Fibroblast of skin of scalp (primary cell): Measurements from ENCODE around the gene POLR3A.

Experiments
- DNase-seq: peaks from one replicate; pipeline ENCODE4 v3.0.0-alpha.2; 2013

The POLR3A gene

DNA sequence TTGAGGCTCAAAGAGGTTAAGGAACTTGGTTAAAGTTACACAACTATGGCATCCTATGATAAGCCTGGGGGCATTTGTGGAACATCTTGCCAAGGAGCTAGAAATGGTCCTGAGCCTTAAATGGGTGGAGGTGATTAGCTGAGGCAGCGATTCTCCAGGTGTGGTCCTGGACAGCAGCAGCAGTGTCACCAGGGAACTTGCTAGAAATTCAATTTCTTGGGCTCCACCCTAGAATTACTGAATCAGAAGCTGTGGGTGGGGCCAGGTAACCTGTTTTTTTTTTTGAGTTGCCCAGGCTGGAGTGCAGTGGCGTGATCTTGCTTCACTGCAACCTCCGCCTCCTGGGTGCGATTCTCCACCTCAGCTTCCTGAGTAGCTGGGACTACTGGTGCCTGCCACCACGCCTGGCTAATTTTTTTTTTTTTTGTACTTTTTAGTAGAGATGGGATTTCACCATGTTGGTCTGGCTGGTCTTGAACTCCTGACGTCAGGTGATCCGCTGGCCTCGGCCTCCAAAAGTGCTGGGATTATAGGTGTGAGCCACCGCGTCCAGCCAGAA lies 17.5 kb upstream of the POLR3A start:
- DNase-seq, result no peak

DNA sequence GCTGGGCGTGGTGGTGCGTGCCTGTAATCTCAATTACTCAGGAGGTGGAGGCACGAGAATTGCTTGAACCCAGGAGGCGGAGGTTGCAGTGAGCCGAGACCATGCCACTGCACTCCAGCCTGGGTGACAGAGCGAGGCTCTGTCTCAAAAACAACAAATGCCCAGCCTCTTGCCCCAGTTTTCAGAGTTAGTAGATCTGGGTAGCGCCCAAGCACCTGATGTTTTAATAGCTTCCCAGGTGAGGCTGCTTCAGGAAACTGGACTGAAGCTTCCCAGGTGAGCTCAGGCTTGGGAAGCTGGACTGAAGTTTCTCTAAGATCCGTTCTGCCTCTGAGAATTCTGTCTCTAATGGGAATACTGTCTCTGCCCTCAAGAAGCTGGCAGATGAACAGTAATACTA lies 16.5 kb upstream of the POLR3A start:
- no peak for DNase-seq

DNA sequence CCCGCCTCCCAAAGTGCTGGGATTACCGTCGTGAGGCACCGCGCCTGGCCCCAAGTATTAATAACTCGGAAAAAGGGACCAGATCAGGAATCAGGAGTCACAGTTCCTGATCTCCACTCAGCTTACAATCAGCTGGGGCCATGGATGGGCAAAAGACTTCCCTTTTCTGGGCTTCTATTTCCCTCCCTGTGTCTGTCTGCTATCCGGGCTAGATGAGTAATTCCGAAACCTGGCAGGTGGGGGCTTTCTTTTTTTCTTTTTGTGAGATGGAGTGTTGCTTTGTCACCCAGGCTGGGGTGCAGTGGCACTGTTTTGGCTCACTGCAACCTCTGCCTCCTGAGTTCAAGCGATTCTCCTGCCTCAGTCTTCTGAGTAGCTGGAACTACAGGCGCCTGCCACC lies 15.9 kb upstream of the POLR3A start:
- no peak for DNase-seq

DNA sequence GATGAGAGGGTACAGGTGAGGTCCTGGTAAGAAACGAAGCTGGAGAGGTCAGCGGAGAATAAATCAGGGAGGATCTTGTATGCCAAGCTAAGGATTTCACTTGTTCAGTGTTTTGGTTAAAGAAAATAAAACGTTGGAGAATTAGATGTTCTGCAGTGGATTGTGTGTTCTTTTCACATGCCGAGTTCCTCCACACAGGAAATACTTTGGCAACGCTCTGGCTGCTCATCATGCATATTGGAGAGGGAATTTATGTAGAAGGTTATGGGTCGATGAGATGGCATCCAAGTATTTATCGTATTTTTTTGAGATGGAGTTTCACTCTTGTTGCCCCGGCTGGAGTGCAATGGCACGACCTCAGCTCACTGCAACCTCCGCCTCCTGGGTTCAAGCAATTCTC lies 15.4 kb upstream of the POLR3A start:
- peak; percentile 28 for DNase-seq

DNA sequence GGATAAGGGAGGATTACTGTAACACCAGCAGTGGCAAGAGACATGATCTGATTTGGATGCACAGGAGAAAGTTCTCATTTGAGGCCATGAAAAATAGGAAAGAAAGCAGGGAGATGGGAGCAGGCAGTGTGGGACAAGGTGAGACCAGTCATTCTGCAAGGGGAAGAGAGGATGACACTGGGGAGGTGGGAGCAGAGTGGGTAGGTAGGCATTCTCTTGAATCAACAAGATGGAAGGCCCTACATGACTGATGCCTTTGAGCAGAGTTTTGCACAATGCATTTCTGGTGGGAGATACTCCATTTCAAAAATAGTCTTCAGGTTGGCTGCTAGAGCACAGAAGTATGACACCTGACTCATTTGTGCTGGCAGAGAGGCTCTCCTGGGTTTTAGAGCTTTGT lies 14.9 kb upstream of the POLR3A start:
- no peak for DNase-seq

DNA sequence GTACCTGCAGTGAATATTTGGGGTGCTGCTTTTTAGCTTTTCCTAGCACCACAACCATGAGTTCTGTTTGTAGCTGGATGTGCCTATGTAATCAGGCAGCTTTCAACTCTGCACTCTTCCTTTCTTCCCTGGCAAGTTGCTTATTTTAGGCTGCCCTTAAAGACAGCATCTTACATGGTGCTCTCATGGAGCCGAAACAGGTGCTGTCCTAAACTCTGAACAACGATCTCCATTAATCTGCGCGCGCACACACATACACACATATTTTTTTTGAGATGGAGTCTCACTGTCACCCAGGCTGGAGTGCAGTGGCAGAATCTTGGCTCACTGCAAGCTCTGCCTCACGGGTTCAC lies 13.4 kb upstream of the POLR3A start:
- DNase-seq, result no peak

DNA sequence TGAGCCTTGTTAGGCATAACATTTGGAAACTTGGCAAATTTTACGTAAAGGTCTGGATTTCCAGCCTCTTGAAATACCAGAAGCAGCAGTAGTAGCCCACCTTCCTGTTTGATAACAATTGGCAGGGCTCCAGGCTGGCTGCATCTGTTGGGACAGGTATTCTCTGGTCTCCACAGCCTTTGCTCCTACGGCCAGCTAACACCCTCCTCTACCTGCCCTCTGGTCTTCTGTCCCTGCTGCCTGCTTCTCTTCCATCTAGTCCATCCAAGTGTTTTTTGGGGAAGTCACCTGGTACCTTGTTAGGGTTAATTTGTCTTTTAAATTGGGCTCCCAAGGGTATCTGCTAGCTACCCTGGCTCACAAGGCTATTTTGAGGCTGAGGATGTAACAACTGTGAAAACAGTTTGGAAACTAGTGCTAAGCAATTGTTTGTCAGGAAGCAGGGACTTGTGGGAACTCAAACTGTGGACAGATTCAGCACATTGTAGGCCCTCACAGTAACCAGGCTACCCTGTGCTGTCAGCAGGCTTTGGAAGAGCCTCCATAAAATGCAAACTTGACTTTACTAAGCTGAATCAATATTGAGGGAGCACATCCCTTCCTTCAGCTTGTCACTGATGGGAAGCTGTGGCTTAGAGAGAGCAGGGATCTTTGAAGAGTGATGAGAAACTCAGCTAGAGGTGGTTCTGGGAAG lies 12.9 kb upstream of the POLR3A start:
- DNase-seq, result no peak

DNA sequence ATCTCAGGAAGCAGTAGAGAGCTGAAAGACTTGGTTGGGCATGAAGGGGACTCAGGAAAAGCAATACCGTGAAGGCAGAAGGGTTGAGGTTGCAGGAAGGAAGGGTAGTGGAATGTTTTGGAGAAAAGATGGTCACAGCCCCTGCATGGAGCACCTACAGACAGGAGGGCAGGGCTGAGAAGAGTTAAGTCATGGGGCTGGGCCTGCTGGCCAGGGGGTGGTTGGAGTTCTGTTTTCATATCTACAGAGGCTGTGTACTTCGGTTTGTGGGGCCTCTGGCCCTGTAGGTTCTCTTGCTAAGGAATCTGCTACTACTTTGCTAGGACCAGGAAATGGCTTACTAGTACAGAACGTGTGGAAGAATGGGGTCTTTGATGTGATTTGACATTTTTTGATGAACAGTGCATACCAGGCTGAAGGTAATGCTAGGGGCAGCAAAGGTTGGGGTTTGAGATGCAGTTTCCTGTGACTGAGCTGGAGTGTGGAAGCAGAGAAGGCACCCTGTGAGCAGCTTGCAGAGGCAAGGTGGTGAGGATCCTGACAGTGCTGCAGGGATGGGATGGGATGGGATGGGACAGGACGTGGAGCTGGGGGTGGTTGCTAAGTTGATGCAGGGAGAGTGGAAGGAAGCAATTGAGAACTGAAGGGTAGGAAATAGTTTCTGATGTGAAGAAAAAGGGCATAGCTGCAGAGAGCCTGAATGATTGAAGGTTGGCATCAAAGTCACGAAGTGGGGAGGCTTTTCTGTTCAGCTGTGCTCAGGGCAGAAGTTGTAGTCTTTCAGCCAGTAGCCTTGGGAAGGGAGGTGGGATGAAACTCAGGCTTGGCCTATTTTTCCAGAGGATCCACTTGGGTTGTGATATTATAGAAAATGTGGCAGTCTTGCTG lies 12.1 kb upstream of the POLR3A start:
- DNase-seq, result no peak

DNA sequence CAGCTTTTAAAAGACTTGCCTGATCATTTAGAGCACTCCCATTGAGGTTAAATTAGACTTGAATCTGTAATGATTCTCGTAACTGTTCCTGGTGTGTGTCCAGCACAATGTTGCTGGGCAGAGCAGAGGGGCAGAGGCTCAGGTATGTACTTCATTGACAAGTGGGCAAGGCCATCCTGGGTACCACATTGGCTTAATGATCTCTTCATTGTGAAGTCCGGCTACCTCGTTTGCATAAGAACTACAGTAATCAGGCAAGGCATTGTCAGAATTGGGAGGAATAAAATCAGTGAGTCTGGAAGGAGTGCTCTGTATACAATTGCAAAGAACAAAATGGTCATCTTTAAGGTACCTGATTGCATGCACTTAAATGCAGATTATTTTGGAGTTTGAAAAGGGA lies 10.4 kb upstream of the POLR3A start:
- DNase-seq, result no peak

DNA sequence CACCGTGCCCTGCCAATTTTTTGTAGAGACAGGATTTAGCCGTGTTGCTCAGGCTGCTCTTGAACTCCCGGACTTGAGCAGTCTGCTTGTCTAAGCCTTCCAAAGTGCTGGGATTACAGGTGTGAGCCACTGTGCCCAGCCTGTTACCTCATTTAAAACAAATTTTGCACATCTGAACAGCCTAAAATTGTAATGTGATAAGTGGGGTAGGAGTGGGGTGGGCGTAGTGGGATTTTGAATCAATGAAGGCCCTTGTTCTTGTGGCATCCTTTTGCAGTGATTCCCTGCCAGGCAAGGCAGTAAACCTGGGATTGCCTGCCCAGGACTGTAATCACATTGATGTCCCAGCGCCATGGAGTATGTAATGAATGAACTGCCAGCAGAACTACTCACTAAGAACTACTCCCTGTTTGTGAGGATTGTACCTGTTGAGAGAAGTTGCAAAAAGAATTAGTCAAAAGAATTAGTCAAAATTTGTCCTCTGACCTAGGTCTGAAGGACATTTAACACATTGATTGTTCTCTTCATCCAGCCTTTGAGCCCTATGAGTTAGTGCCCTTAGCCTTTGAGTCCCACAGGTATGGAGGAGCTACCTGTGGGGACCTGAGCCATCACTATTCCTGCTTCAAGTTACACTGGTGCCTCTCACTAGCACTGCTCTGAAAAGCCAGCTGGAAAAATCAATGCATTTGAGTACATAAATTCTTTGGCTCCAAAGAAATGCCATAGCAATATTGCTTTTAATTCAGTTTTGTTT lies 9.7 kb upstream of the POLR3A start:
- no peak for DNase-seq

DNA sequence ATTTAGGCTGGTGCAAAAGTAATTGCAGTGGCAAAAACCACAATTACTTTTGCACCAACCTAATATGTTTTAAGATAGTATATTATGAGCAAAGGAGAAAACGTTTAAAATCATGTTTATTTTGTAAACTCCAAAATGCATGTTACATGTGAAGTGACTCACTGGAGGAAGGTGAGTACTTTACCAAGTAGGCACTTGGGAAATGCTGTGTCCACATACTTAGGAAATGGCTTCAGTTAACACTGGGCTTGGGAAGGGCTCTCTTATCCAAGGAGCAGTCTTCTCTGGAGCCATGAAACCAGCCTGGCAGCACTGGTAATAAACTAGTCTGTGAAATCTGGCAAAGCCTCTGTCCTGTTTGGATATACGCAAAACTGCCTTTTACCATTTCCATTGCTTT lies 8.8 kb upstream of the POLR3A start:
- DNase-seq, result no peak

DNA sequence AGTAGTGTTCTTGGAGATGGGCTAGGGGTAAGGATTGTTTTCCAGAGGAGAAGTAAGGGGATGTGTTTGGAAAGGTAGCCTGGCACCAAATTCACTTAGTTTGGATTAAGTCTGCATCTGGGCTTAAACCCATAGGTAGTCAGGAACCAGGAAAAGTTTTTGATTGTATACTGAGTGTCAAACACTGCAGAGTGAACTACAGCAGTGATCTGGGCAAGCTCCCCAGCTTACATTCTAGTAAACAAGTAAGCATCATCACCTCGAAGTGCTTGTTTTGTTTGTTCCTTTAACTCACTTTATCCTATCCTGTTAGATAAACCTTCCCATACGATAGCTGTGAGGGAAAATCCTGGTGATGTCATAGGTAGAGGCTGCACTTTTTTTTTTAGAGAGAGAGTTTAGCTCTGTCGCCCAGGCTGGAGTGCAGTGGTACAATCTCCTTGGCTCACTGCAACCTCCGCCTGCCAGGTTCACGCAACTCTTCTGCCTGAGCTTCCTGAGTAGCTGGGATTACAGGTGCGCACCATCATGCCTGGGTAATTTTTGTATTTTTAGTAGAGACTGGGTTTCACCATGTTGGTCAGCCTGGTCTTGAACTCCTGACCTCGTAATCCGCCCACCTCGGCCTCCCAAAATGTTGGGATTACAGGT lies 6.7 kb upstream of the POLR3A start:
- DNase-seq, result no peak

DNA sequence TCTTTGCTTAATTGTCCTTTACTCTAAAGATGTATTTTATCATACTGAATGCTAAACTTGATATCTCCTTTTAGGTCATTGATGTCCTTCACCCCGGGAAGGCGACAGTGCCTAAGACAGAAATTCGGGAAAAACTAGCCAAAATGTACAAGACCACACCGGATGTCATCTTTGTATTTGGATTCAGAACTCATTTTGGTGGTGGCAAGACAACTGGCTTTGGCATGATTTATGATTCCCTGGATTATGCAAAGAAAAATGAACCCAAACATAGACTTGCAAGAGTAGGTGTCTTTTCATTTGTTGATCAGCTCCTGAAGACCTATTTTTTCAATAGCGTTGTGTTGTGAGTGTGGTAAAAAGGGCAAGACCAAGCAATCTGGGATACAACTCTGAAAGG lies 6.1 kb upstream of the POLR3A start:
- no peak for DNase-seq

DNA sequence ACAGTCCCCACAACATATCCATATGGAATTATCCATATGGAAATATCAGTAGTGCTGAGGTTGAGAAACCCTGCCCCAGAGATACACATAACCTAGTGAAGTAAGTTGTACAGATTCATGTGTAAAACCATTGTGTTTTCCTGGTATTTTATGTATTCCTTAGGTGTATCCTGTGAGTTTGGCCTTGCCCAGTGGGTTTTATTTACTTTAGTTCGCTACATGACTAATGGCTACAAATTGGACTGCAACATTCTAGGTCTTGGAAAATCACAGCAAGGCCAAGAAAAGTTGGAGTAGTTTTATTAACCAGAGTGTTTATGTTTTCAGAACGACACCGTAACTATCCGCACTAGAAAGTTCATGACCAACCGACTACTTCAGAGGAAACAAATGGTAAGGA lies 5.7 kb upstream of the POLR3A start:
- DNase-seq, result no peak

DNA sequence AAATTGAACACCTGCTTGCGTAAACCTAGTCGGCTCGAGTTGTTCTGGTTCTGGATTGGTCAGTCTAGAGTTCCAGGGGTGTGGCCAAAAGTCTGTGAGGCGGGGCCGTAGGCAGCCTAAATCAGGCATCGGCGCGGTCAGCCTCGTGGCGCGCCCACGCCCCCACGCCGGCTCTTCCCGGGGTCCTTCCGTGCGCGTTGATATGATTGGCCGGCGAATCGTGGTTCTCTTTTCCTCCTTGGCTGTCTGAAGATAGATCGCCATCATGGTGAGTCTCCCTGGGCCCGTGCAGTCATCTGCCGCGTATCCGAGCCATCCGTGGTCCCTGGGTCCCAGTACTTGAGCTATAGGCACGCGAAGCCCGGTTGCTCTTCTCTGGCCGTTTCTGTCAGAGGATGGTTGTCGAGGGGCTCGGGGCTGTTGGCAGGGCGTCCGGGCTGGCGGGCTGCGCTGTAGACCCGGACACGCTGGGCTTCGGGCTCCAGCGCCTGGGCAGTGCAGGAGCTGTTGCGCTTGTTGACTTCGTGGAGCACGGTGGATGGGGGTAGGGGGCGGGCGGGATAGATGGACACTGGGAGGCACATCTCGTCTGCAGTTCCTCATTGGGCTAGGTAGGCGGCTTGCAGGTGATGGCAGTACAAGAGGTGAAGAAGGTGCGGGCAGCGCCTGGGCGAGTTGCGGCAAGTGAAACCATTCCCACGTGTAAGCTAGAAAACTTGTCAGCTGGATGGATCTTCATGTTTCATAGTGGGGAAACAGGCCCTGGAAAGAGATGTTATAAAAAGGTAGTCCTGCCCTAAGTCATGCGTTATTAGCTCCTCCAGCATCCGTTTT lies 4.5 kb upstream of the POLR3A start, which contains the start of gene RPS24:
RPS24 (plus strand) TSS at position 227 of the 834 bp plus-strand sequence; CDS start at position 266, 39 bp downstream.
- peak; percentile 97 for DNase-seq

DNA sequence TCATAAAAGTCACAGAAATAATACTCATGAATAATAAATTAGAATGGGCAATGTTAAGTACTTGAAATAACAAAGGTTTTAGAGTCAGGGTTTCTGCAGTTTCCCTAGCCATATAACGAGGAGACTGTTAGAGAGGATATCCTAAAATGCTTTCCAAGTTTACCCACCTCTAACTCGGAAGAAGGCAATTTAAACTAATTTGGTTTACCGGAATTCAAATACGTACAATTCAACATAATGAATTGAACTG lies 4.0 kb upstream of the POLR3A start:
- no peak for DNase-seq

DNA sequence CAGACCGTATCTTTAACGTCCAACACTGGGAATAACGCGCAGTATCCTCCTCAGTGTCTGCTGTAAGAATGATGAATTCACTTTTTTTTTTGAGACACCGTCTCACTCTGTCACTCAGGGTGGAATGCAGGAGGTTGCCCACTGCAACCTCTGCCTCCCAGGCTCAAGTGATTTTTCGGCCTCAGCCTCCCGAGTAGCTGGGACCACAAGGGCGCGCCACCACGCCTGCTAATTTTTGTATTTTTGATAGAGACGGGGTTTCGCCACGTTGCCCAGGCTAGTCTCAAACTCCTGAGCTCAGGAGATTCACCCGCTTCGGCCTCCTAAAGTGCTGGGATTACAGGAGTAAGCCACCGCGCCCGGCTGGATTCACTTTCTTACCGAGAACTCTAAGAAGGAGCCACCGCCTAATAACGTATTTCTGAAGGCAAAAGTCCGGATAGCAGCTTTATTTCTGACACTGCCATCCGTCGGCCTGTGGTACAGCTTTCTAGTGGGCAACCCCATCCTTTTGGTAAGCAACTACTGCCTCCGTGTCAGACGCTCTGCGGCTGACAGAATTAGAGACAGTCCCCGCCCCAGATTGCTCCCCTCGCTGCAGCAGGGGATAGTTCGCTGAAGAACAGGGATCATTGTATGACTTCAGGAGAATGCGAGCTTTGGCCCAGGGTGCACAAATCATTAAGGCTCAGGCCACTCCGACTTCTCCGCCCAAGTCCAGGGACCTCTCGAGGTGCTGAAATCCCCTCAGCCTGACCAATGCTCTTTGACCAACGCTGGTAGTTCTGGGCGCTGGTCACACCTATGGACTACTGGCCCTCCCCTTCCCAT lies 662 bp downstream of the POLR3A start:
- peak; percentile 18 for DNase-seq

DNA sequence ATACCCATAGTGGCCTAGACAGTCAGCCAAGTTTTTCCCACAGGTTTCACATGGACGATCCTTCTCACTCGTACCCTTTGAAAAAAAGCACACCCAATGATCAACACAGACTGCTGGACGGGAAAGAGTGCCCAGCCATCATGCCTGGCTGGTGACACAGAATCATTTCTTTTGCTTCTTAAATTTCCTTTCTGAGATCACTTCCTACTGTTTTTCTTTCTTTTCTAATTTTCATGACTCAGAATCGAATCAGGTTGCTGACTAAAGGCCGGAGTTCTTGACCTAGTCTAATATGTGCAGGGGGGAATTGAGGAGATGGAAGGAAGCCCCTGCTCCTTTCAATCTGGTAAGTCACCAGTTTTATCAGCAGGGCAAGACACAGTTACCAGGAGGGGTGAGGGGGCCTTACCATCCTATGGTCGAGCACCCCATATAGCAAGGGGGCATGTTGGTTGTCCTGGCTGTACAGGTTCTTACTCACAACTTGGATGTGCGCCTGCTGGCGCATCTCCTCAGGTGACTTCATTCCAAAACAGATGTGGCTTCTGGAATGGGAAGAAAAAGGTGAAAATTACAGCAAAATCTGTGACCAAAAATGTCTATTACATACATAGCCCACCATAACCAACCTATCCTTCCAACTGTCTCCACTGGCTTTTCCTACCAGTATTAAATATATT lies 3.5 kb downstream of the POLR3A start:
- DNase-seq, result no peak

DNA sequence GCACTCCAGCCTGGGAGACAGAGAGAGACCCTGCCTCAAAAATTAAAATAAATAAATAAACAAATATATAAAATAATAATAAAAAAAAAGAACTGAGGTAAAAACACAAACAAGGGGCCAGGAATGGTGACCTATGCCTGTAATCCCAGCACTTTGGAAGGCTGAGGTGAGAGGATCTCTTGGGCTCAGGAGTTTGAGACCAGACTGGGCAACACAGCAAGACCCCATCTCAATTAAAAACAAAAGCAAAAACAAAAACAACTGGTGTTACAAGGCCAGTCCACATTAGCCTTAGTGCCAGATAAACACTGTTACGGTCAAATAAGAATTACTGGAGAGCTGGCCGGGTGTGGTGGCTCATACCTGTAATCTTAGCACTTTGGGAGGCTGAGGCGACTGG lies 5.6 kb downstream of the POLR3A start:
- DNase-seq, result no peak

DNA sequence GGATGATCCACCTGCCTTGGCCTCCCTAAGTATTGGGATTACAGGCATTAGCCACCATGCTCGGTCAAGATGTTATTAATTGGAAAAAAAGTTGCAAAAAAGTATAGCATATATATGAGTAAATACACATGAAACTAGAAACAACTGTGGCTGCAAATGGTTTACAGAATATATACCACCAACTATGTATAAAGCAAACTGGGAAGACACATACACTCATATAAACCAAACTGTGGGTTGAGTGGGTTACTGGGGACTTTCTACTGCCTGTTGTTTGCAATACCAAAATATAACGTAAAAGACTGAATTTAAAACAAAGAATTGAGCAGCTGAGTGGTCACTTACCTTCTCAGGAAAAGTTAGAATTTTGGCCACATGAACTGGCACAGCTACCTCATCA lies 8.1 kb downstream of the POLR3A start:
- no peak for DNase-seq
